Measurements from ENCODE around the gene SPRYD7.

DNA sequence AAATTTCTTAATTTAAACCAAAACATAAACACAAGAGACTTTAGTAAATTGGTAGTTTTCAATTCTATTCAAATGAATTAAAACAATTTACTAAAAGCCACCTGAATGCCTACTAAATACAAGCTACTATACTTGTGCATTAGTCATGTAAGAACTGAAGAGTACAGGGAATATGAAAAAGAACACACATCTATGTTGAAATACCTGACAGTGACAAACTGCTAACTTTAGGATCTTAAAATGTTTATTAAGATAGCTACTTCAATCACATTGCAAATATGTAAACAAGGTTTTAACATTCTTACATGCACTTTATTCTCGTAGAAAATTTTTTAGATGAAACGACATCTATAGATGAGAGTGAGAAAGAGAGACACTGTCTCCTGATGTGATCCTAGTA lies 4.1 kb downstream of the SPRYD7 start:
- TF ChIP-seq, protein P1, sequence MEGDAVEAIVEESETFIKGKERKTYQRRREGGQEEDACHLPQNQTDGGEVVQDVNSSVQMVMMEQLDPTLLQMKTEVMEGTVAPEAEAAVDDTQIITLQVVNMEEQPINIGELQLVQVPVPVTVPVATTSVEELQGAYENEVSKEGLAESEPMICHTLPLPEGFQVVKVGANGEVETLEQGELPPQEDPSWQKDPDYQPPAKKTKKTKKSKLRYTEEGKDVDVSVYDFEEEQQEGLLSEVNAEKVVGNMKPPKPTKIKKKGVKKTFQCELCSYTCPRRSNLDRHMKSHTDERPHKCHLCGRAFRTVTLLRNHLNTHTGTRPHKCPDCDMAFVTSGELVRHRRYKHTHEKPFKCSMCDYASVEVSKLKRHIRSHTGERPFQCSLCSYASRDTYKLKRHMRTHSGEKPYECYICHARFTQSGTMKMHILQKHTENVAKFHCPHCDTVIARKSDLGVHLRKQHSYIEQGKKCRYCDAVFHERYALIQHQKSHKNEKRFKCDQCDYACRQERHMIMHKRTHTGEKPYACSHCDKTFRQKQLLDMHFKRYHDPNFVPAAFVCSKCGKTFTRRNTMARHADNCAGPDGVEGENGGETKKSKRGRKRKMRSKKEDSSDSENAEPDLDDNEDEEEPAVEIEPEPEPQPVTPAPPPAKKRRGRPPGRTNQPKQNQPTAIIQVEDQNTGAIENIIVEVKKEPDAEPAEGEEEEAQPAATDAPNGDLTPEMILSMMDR (conservative IDR thresholded peaks at IDR 0.05 in 1 of 2, IDR thresholded peaks at IDR 0.05 in 1 of 2; ENCODE audit: low read depth in 1 of 2, low read length in 2 of 2): no peak
- no peak for TF ChIP-seq EZH2 (IDR thresholded peaks at IDR 0.05; ENCODE audit: low read length, missing control alignments)

Data from fibroblast of lung (primary cell).